ENCODE data around the gene USP30. TPM values are rescaled to one million over a fixed set of nuclear protein-coding genes. Genes with fewer than 3 reads are reported as not detected.
"Not testable (repeated sequence)": the region's sequence is repeated elsewhere in the genome, so short reads cannot be mapped to it uniquely, and the experiment has no call there.

The USP30 gene
- total RNA-seq, 2 experiments from 2014 or later = 7.5 to 8.5 TPM

DNA sequence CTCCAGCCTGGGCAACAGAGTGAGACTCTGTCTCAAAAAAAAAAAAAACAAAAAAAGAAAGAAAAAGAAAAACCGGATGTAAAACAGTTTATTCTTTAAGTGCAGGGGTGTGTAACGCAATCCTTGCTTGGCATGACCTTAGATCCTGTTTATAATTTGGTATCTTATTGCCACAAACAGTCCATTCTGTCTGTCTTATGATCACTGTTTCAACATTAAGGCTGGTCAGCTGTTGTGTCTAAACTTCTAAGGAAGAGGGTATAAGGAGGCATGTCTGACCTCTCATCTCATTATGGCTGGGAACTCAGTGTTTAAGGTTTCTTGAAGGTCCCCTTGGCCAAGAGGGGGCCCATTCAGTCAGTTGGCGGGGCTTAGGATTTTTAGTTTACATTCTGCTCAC lies 3.7 kb upstream of the USP30 start:
- POLR2A ChIA-PET = not testable (repeated sequence)
- CTCF ChIA-PET = interaction anchor here (0.7 kb wide), 1 partner anchor 109 kb away, joined by 3 read pairs; no protein-coding TSS in a partner anchor

DNA sequence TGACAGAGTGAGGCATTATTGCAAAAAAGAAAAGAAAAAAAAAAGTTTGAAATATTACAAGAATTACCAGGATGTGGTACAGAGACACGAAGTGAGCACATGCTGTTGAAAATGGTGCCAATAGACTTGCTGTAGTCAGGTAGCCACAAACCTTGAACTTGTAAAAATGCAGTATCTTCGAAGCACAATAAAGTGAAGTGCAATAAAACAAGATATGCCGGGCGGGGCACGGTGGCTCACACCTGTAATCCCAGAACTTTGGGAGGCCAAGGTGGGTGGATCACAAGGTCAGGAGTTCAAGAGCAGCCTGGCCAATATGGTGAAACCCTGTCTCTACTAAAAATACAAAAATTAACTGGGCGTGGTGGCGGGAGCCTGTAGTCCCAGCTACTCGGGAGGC lies 2.6 kb upstream of the USP30 start:
- POLR2A ChIA-PET, CTCF ChIA-PET: not testable (repeated sequence)

DNA sequence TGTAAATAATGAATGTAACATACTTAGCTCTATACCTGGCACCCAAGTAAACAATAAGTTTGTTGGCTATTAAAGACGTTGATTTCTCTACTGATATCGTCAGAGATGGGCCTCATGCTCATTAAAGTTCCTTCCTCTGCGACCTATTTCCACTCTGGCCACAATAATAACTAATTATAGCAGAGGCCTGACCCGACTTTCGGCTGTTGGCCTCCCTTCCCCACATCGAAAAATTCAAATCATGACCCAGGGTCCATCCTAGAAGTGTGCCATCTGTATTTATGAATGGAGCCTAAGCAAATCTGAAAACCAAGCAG lies 321 bp upstream of the USP30 start:
- ChIA-PET POLR2A (interaction anchor here (0.7 kb wide), 1 partner anchor 7 kb away, joined by 7 read pairs; no protein-coding TSS in a partner anchor), CTCF (interaction anchor here (0.7 kb wide), 2 partner anchors 37 to 40 kb away, joined by 3 read pairs; no protein-coding TSS in a partner anchor)

DNA sequence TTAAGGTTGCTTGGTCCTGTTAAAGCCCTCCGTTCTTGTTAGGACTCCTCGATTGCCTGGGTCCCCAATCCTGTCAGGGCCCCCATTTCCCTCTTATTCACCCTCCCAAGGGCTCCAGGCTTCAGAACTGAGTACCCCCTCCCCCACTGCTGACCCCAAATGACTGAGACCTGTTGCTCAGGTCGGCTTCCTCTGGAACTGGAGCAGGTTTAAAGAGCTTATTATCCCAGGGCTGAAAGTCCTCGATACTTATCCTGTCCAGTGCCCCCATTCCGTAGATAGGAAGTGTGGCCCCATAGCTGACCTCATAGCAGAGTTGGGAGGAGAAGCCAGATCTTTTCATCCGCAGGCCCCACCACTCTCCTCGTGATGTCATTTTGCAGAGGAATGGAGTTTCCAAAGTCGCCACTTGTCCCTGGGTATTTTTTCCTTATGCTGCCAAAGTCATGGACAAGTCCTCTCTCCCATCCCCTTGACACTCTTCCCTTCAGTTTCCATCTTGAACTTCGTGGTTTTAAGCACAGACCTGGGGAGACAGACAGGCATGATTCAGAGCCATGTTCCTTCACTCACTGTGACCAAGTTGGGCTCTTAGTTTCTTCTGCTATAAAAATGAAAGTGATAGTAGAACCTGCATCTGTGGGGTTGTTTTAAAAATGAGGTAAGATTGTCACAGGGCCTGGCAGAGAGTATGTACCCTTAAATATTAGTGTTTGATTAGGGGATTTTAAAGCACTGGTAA lies 1.2 kb downstream of the USP30 start:
- ChIA-PET CTCF (interaction anchor here (0.9 kb wide), 1 partner anchor 39 kb away, joined by 3 read pairs; the partner anchor contains the start of gene ALKBH2), POLR2A (no interaction called here)

DNA sequence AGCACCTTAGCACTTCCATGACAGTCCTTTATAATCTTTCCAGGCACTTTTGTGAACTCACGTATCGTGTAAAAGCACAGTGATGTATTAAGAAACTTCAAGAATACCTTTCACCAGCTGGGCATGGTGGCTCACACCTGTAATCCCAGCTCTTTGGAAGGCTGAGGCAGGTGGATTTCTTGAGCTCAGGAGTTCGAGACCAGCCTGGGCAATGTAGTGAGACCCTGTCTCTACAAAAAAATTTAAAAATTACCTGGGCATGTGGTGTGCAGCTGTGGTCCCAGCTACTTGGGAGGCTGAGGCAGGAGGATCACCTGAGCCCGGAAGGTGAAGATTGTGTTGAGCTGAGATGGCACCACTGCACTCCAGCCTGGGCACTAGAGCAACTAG lies 1.7 kb downstream of the USP30 start:
- CTCF ChIA-PET = interaction anchor here (0.9 kb wide), 1 partner anchor 39 kb away, joined by 3 read pairs; the partner anchor contains the start of gene ALKBH2
- POLR2A ChIA-PET = not testable (repeated sequence)

DNA sequence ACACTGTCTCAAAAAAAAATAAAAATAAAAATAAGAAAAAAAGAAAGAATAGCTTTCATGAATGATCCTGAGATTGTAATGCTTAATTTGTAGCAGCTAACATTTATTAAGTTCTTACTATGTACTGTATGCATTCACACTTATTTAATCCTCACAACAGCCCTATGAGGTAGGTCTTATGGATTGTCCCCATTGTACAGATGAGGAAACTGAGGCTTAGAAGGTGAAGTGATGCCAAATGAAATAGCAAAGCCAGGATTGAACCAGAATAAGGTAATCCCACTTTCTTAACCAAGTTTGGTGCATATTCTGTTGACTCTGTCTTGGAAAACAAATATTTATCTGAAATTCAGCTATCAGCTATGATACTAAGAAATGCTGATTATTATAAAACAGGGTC lies 2.1 kb downstream of the USP30 start:
- ChIA-PET POLR2A (no interaction called here), CTCF (no interaction called here)

DNA sequence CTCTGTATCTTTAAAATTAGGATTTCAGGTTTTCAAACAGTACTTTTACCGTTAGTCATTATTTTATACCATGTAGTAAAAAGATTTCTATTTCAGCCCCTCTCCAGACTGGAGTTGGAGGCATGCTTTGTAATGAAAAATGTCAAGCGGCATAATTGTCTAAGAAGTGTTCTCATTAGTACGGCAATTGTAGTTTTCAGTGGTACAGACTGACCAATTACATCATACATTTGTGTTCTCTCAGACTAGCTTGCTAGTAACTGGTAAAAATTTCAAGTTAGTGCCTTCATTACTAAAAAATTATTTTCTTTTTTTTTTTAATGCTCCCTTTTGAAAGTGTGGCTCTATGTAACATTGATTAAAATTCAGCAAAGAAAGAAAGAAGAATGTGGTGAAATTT lies 4.5 kb downstream of the USP30 start:
- POLR2A ChIA-PET = no interaction called here
- CTCF ChIA-PET = no interaction called here

DNA sequence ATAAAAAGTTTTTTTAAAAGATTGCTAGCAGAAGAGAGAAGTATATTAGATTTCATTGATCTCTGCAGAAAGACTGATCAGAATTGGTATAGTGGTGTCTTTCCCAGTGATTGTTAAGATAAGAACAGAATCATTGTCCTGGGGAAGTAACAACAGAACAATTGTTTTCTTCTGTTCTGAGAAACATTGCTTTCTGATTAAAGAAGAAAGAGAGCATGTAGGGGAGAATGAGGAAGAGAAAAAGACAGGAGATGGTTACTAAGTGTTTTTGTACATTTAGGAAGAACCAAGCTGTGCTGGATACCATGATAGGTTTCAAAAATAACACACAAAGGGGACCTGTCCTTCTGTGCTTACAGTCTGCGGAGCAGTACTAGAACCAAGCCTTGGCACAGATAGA lies 5.0 kb downstream of the USP30 start:
- ChIA-PET CTCF (no interaction called here), POLR2A (no interaction called here)

DNA sequence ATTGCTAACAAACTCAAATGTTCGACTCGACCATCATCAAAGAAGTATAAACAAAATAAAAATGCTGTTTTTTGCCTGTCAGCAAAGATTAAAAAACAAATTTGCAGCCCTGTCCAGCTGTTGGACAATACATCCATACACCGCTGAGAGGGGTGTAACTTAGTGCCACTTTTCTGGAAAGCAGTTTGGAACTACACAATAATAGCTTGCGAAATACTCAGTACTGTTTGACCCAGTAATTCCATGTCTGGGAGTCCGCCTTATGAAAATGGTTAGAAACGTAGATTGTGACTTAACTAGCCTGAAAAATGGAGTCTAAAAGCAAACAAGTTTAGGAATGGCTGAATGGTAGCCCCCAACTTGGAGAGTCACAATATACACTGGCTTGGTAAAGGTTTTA lies 6.4 kb downstream of the USP30 start:
- ChIA-PET CTCF (no interaction called here), POLR2A (no interaction called here)

DNA sequence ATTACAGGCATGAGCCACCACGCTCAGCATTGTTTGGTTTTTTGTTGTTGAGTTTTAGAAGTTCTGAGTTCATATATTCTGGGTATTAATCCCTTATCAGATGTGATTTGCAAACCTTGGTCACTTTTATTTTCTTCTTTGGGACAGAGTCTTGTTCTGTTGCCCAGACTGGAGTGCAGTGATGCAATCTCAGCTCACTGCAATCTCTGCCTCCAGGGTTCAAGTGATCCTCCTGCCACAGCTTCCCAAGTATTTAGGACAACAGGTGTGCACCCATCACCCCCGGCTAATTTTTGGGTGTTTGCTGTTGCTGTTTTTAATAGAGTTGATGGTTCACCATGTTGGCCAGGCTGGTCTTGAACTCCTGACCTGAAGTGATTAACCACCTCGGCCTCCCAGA lies 11.8 kb downstream of the USP30 start:
- ChIA-PET CTCF (no interaction called here), POLR2A (no interaction called here)

DNA sequence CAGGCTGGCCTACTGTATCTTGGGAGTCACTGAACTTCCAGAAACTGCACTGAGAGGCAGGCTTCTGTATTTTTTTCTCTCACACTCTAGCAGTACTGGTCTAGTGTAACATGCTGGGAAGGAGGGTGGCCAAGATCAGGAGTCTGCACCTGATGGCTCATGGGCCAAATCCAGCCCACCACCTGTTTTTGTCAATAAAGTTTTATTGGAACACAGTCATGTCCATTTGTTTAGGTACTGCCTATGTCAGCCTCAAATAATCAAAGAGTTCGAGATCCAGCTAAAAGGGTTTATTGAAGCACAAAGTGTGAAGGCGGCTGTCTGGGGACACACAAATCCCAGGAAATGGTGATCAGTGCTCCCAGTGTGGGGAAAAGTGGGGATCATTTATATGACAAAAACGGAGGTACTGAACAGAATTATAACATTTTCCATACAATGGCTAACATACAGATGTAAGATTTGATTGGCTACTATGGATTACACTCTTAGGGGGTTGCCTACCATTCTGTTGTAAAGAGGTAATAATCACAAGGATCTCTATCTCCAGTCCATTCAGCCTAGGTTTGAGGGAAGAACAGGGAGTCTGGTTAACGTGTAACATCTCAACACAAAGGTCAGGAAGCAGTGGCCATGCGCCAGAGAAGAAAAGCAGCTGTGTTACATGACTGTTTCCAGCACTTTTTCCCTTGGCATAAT lies 12.9 kb downstream of the USP30 start:
- CTCF ChIA-PET = no interaction called here

DNA sequence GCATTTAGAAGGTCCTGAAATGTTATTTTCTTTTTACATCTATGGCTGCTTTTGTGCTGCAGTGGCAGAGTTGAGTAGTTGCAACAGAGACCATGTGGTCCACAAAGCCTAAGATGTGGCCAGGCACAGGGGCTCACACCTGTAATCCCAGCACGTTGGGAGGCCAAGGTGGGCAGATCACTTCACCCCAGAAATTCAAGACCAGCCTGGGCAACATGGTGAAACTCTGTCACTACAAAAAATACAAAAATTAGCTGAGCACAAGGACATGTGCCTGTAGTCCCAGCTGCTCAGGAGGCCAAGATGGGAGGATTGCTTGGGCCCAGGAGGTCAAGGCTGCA lies 13.4 kb downstream of the USP30 start:
- POLR2A ChIA-PET = no interaction called here
- CTCF ChIA-PET = no interaction called here

More for the DNA sequence above, 12.9 kb downstream of the USP30 start:
- POLR2A ChIA-PET = no interaction called here

DNA sequence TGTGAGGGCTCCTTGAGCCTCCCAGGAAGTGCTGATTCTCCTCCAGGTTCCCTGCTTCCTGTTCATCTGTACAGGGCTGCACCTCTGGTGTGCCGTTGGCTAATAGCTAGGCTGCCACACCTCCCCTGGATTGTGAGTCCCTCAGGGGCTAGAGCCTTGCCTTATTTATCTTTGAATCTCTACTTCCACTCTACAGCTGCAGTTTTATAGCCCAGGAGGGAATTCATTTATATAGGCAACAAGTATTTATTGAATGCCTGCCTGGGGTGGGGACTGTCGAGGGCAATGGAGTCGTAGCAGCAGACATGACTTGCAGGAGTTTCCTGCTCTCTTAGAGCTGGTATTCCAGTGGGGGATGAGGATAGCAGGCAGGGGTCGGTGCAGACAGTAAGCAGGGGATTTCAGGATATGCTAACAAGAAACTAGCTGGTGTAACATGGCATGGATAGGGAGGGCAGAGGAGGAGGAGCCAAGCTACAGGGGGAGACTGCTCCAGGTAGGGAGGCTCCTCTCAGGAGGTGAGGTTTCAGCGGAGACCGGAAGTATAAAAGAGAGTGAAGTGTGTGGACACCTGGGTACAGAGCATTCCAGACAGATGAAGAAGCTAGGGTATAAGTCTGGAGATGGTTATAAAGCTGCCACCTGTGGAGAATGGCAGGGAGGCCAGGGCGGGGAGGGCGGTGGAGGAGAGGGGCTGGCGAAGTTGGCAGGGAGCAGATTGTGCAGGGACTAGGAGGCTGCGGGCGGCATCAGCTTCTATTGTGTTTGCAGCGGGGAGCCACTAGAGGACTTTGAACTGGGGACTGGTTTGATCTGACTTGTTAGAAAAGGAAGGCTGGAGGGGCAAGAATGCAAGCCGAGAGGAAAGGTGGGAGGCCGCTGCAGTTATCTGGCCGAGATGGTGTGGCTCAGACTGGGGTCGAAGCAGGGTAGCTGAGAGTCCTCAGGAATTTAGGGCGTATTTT lies 17.2 kb downstream of the USP30 start:
- ChIA-PET CTCF (interaction anchor here (1.3 kb wide), 1 partner anchor 23 kb away, joined by 3 read pairs; no protein-coding TSS in a partner anchor), POLR2A (no interaction called here)

DNA sequence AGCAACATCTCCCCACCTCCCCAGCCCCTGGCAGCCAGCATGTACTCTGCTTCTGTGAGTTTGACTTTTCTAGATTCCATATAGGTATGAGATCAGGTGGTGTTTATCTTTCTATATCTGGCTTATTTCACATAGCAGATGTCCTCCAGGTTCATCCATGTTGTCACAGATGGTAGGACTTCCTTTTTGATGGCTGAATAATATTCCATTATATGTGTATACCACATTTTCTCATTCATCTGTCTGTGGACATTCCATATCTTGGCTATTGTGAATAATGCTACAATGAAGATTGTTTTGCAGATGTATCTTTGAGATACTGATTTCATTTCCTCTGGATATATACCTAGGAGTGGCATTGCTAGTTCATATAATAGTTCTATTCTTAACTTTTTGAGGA lies 22.5 kb downstream of the USP30 start:
- ChIA-PET CTCF (no interaction called here), POLR2A (no interaction called here)

DNA sequence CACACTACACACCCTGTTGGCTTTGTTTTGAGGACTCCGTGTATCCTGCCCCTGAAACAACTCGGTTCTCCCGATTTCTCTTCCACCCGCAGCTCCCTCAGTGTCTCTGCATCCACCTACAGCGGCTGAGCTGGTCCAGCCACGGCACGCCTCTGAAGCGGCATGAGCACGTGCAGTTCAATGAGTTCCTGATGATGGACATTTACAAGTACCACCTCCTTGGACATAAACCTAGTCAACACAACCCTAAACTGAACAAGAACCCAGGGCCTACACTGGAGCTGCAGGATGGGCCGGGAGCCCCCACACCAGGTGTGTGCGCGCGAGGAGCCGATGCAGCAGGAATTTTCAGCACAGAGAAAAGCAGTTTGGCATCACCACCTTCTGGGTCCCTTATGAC lies 30.4 kb downstream of the USP30 start:
- CTCF ChIA-PET = no interaction called here
- POLR2A ChIA-PET = no interaction called here

DNA sequence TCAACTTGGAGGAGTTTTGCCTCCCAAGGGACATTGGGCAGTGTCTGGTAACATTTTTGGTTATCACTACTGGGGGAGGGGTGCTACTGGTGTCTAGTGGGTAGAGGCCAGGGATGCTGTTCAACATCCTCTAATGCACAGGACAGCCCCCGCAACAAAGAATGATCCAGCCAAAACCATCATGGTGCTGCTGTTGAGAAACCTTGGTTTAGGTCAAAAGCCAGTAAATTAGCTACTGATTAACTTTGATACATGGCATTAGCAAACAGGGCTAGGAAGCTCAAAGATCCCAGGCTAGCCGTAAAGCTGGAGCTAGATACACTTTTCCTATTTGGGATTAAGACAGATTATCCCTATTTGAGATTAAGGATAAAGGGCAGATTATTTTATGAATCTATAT lies 32.0 kb downstream of the USP30 start:
- ChIA-PET CTCF (no interaction called here), POLR2A (no interaction called here)

DNA sequence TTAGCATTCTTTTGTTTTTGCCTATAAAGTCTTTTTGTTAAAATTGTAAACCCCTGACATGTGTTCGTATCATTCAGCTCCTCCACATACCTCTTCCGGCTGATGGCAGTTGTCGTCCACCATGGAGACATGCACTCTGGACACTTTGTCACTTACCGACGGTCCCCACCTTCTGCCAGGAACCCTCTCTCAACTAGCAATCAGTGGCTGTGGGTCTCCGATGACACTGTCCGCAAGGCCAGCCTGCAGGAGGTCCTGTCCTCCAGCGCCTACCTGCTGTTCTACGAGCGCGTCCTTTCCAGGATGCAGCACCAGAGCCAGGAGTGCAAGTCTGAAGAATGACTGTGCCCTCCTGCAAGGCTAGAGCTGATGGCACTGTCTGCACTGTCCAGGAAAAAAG lies 33.2 kb downstream of the USP30 start:
- ChIA-PET POLR2A (no interaction called here), CTCF (interaction anchor here (0.8 kb wide), 1 partner anchor 202 kb away, joined by 3 read pairs; no protein-coding TSS in a partner anchor)

DNA sequence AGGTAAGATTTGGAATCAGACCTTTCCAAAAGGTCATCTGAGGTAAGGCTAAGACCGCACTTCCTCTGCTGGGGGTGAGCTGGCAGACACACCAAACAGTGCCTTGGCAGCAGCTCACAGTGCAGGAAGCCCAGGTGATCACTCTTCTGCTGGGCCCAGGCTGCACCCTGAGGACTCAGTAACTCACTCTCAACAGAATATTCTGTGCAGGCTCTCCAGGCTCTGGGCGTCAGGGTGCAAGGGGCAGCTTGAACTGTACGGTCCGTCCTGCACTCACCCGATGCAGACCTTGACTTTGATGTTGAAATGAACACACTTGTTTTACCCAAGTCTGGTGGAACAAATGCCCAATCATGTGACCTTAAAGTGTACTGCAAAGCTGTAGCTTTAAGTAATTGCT lies 34.9 kb downstream of the USP30 start:
- POLR2A ChIA-PET = no interaction called here

DNA sequence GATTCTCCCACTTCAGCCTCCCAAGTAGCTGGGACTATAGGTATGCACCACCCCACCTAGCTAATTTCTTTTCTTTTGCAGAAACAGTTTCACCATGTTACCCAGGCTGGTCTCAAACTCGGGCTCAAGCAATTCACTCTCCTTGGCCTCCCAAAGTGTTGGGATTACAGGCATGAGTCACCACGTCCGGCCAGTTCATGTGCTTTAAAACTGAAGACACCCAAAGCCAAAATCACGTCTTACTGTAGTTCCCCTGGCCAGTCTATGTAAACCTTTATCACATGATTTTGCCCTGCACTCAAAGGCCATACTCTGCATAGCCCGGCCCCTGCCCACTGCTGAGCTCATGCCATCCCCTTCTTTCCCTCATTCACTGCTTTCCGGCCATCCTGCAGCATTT lies 36.4 kb downstream of the USP30 start:
- POLR2A ChIA-PET = interaction anchor here (0.5 kb wide), 1 partner anchor 294 kb away, joined by 3 read pairs; no protein-coding TSS in a partner anchor
- CTCF ChIA-PET = interaction anchor here (0.6 kb wide), 1 partner anchor 37 kb away, joined by 3 read pairs; no protein-coding TSS in a partner anchor

More for the DNA sequence above, 34.9 kb downstream of the USP30 start:
- CTCF ChIA-PET = interaction anchor here (0.5 to 0.9 kb wide), 2 partner anchors 48 to 136 kb away, joined by 3 read pairs; no protein-coding TSS in a partner anchor

DNA sequence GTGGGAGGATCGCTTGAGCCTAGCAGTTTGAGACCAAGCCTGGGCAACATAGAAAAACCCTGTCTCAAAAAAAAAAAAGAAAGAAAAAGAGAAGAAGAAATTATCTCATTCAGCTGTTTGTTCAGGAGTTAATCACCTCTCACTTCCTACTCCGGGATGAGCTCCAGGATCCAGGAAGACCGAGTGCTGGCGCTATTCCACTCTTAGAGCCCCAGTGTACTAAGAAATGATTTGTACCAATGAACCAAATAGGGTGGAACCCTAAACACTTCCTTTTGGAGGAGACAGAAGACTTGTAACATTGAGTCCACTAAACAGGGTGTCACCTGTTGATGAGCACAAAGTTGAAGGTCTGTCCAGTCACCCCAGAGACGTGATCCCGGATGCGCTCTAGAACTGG lies 37.3 kb downstream of the USP30 start:
- CTCF ChIA-PET = no interaction called here

More for the DNA sequence above, 37.3 kb downstream of the USP30 start:
- POLR2A ChIA-PET = no interaction called here

Measured in activated CD8-positive, alpha-beta memory T cell treated with anti-CD3 and anti-CD28 coated beads for 36 hours (primary cell).